ENCODE measurements around the gene SPSB2.
"Not testable (repeated sequence)": the region's sequence is repeated elsewhere in the genome, so short reads cannot be mapped to it uniquely, and the experiment has no call there.

Gene SPSB2

DNA sequence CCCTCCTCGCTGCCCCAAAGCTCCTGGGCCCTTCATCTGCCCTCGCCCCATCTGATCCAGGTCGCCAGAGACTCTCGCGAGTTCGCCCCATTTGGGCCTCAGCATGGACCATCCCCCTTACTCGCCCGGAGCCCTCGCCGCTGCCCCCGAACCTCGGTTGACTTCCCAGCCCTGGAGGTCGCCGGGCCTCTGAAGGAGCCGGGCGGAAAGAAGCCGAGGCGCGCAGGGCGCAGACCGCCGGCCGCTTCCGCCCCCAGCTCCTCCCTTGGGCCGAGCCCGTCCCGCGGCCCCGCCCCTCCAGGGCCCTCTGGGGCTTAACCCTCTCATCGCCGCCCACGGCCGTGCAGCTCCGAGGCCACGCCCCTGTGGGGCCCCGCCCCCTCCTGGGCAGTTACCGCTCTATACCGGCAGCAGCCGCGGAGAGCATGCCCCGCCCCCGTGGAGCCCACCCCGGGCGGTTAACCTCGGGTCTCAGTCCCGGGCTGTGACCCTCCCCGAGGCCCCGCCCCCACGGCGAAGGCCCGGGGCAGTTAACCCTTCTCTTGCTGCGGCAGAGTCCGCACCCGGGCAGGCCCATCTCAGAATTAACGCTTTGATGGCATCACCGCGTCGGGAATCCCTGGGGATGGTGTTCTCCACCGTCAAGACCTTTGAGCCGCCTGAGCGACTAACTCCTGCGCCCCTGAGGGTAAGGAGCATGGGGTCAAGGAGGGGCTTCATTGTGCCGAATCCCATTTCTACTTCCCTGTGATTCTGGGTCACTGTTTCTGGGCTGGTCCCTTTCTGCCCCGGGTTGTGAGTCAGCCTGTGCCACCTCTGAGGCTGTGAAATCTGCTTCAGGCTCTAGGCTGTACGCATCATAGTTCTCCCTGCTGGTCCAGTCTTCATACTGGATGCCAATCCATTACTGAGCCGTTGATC is at the start of gene SPSB2:
Gene SPSB2 (minus strand): TSS at position 210 of the 921 bp plus-strand sequence. CDS start 402 bp downstream, outside the sequence.
- DNase-seq (ENCODE audit: low read depth), result no peak

- DNase-seq (ENCODE audit: low read depth), result no peak
These were observed 49.2 kb upstream of the SPSB2 start for GRCh38 chr12:6921996-6922946.

- DNase-seq (ENCODE audit: low read depth), result no peak
These were observed 48.4 kb upstream of the SPSB2 start for GRCh38 chr12:6921539-6921938.

GRCh38 chr12:6919588-6919987 is 46.5 kb upstream of the SPSB2 start:
- no peak for DNase-seq (ENCODE audit: low read depth)

- no peak for DNase-seq (ENCODE audit: low read depth)
These were observed 44.6 kb upstream of the SPSB2 start for GRCh38 chr12:6917491-6918231.

- no peak for DNase-seq (ENCODE audit: low read depth)
These were observed 43.5 kb upstream of the SPSB2 start for GRCh38 chr12:6916426-6917200.

DNA sequence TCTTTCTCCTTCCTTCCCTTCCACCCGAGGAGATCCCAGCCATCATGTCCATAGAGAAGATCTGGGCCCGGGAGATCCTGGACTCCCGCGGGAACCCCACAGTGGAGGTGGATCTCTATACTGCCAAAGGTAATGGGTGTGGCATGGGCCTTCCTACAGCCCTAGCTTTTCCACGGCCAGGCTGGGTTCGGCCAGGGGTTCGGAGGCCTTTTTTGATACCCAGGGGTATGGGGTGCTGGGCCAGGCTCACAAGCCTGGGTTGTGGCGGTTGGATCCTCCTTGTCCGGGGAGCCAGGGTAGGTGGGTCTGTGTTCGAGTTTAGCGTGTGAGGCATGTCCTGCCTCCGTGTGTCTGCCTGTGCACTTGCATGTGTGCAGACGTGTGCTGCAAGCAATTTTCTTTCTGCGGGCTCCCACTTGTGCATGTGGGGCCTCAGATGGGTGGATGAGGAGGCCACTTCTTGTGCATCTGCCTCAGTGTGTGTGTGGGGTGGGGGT is 42.7 kb upstream of the SPSB2 start:
- DNase-seq (ENCODE audit: low read depth), result no peak

DNA sequence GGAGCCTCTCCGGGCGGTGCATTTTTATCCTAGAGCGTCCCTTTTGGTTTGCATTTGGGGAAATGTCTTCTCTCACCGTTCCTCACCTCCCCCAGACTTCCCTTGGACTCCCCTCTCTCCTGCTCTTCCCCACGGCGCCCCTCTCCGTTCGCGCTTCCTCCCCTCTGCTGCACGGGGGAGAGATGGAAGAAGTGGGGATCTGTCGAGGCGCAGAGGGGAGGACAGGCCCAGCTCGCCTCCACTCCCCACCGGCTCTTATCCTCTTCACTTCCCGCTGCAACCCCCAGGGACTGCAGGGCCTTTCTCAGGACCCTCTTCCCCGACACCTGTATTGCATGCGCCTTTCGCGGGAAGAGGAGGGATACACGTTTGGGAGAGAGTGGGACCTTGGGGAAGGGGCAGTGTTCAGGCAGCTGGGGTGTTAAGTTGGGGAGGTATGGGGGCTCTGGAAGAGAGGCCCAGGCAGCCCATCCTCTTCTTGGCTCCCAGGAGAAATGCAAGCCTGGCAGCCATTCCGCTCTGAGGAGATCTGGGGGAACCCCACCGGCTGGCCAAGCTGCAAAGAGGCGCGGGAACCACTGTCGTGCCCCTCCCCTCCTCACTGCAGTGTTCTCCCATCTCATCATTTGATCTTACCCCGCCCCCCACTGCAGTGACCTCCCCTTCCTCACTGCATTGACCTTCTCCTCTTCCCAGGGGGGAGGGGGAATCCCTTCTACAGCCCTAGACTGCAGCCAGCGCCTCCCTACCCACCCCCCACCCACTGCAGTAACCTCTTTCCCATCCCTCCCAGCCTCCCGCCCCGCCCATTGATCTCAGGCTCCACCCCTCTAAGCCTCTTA is 42.1 kb upstream of the SPSB2 start:
- DNase-seq (ENCODE audit: low read depth), result no peak

DNA sequence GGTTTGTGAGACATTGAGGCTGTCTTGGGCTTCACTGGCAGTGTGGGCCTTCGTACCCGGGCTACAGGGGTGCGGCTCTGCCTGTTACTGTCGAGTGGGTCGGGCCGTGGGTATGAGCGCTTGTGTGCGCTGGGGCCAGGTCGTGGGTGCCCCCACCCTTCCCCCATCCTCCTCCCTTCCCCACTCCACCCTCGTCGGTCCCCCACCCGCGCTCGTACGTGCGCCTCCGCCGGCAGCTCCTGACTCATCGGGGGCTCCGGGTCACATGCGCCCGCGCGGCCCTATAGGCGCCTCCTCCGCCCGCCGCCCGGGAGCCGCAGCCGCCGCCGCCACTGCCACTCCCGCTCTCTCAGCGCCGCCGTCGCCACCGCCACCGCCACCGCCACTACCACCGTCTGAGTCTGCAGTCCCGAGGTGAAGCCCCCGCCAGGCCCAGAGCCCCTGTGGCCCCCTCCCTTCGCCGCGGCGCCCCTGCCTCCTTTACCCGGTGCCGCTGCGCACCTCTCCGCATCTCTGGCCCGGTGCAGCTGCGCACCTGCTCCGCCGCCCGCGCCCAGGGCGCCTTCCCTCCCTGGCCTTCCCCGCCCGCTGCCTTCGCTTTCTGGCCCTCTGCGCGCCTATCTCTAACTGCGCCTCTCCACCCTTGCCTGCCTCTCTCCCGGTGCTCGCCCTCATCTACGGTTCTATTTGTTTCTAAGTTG is 41.3 kb upstream of the SPSB2 start, which contains the start of gene ENO2:
Gene ENO2 (plus strand): TSS at position 335 of the 701 bp plus-strand sequence. CDS start 1,253 bp downstream, outside the sequence.
- no peak for DNase-seq (ENCODE audit: low read depth)

- DNase-seq (ENCODE audit: low read depth), result no peak
These were observed 39.2 kb upstream of the SPSB2 start for GRCh38 chr12:6912164-6912935.

DNA sequence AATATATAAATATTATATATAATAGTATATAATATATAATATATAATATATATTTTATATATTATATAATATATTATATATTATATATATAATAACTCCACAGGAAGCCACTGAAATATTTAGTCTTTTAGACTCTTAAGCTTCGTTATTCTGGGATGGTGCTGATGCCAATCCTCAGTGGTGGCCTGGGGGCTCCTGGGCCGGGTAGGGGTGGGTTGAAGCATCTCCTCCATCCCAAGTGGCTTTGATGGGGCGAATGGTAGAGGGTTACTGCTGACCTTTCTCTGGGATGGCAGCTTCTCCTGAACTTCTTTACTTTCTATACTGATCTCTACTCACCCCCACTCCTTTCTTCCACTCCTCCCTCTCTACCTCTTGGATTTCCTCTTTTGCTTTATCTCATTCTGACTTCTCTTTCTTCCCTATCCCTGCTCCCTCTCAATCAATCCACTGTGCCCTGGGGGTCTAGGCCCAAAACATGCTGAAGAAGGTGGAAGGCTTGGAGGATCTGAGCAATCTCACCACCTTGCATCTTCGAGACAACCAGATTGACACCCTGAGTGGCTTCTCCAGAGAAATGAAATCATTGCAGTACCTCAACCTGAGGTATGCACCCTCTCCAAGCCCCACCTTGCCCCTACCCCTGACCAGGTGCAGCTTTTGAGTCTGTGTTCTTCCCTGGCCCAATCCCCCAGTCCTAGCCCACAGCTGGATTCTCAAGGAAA is 36.5 kb upstream of the SPSB2 start:
- DNase-seq (ENCODE audit: low read depth), result no peak

GRCh38 chr12:6908141-6908540 is 35.0 kb upstream of the SPSB2 start:
- DNase-seq (ENCODE audit: low read depth), result not testable (repeated sequence)

DNA sequence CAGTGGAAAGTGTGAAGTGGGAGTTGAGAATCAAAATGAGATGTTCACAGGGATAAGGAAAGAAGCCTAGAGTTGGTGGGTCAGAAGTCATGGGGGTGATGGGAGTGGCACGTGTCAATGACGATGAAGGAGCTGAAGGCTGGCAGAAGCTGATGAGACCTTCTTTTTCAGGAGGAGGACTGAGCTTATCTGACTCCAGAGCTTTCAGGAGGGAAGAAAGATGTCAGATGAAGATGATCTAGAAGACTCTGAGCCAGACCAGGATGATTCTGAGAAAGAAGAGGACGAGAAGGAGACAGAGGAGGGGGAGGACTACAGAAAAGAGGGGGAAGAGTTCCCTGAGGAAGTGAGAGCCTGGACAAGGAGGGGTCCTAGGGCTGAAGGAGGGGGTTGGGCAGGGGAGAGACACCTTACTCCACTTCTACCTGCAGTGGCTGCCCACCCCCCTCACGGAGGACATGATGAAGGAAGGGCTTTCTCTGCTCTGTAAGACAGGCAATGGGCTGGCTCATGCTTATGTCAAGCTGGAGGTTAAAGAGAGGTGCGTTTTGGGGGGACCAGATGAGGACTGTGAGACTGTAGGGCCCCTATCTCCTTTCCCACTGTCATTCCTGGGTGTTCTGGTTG is 32.4 kb upstream of the SPSB2 start:
- DNase-seq (ENCODE audit: low read depth), result no peak

DNA sequence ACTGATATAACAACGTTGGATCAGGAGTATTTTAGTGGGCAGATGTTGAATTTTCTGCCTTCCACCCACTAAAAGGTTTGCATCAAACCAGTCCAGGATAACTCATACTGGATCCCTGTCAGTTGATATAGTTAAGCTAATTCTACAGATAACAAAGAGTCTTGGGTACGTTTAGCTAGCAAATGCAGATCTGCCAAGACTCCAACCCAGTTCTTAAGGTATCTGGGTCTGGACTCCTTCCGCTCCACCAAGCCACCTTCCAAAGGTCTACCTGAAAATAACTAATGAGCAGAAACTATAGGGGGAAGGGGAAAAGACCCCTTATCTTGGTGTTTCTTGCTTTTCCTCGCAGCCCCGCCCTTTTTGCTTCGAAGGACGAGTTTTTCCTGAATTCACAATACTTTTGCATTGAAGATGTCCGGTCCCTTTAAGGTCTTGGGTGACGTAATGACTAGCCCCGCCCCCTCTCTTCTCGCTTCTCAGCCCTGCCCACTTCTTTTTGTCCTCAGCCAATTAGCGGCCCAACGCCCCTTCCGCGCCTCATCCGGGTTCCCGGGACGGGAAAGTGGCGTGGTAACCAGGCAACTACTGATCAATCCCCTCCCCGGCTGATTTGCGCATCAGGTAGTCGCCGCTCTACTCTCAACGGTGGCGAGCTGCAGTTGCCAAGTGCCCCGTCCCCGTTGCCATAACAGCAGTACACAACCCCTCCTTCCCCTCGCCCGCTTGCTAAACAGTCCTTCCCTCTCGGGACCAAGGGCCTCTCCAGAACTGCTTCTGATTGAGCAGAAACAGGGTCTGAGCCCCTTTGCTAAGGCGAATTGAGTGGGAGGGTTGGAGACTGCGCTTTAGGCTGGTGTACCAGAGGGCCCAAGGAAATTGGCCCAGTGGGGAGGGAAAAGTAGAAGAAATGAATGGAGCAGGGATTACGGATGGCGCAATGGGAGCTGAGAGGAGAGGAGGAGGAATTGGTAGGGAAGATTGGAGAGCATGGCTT is 31.5 kb upstream of the SPSB2 start, which contains the start of gene LRRC23:
Gene LRRC23 (plus strand): TSS at position 543 of the 997 bp plus-strand sequence. CDS start 812 bp downstream, outside the sequence.
- peak; percentile 71 for DNase-seq (ENCODE audit: low read depth)

GRCh38 chr12:6903722-6904121 is 30.6 kb upstream of the SPSB2 start:
- DNase-seq (ENCODE audit: low read depth), result no peak

DNA sequence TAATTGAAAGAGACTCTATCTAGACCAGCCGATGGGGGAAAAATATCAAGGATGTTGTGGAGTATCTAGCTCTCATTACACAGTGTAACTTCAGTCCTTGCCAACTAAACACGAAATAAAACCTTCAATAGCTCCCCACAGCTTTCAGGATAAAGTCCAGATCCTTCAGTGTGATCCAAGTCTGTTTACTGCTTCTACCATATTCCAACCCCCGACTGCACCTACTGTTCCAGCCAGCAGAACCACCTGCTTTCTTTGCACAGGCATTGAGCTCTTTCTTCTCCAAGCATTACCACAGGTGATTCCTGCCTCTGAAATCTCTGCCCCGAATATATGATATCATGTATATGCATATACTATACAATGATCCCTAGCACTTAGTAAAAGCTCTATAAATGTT is 29.3 kb upstream of the SPSB2 start:
- DNase-seq (ENCODE audit: low read depth), result no peak

Measured in non-pigmented ciliary epithelial cell (primary cell).